ENCODE data around the gene BCL2L14.

Gene BCL2L14

GRCh38 chr12:12056951-12057350 is 13.8 kb upstream of the BCL2L14 start:
- DNase-seq = no peak

- no peak for DNase-seq
Observed at GRCh38 chr12:12064596-12064995, 6.1 kb upstream of the BCL2L14 start.

- DNase-seq = no peak
Observed at GRCh38 chr12:12068751-12069150, 2.0 kb upstream of the BCL2L14 start.

GRCh38 chr12:12069821-12070548 is 754 bp upstream of the BCL2L14 start:
- DNase-seq = no peak

GRCh38 chr12:12072064-12072760 is 1.5 kb downstream of the BCL2L14 start:
- peak; percentile 17 for DNase-seq

GRCh38 chr12:12079291-12079690 is 8.6 kb downstream of the BCL2L14 start:
- DNase-seq = no peak

- DNase-seq = no peak
Observed at GRCh38 chr12:12081836-12082497, 11.2 kb downstream of the BCL2L14 start.

- DNase-seq = no peak
Observed at GRCh38 chr12:12083688-12084087, 12.9 kb downstream of the BCL2L14 start.

GRCh38 chr12:12086362-12086761 is 15.6 kb downstream of the BCL2L14 start:
- no peak for DNase-seq

- no peak for DNase-seq
Observed at GRCh38 chr12:12086973-12087692, 16.4 kb downstream of the BCL2L14 start.

- no peak for DNase-seq
Observed at GRCh38 chr12:12087693-12088034, 16.9 kb downstream of the BCL2L14 start.

GRCh38 chr12:12088147-12088546 is 17.4 kb downstream of the BCL2L14 start:
- DNase-seq = no peak

- no peak for DNase-seq
Observed at GRCh38 chr12:12088761-12089160, 18.0 kb downstream of the BCL2L14 start.

GRCh38 chr12:12091071-12091470 is 20.3 kb downstream of the BCL2L14 start:
- DNase-seq = no peak

GRCh38 chr12:12091977-12092663 is 21.4 kb downstream of the BCL2L14 start:
- no peak for DNase-seq

GRCh38 chr12:12094481-12094880 is 23.7 kb downstream of the BCL2L14 start:
- DNase-seq = no peak

GRCh38 chr12:12095021-12095420 is 24.3 kb downstream of the BCL2L14 start:
- no peak for DNase-seq

GRCh38 chr12:12097891-12098690 is 27.4 kb downstream of the BCL2L14 start:
- DNase-seq = no peak

GRCh38 chr12:12098691-12099015 is 27.9 kb downstream of the BCL2L14 start:
- no peak for DNase-seq

- no peak for DNase-seq
Observed at GRCh38 chr12:12099102-12099501, 28.4 kb downstream of the BCL2L14 start.

- no peak for DNase-seq
Observed at GRCh38 chr12:12107678-12108077, 36.9 kb downstream of the BCL2L14 start.

GRCh38 chr12:12108441-12109058 is 37.8 kb downstream of the BCL2L14 start:
- DNase-seq = no peak
